IMR-90 (cell line): ENCODE results near the gene AXDND1. TPM values are rescaled to one million over a fixed set of nuclear protein-coding genes. Genes with fewer than 3 reads are reported as not detected.
A peak's percentile ranks its signal among the peaks of the same experiment; 100 is the strongest.

ENCODE experiments used
- ATAC-seq: fragments of 200-7000 bp; cut with Tn5 transposase; 2 replicates; pipeline ENCODE4 v1.9.1; 2020; ENCODE audit warnings: low read depth, mild to moderate bottlenecking, moderate library complexity
- BruUV-seq: library from RNA; stranded (reverse); fragments of 400-500 nt; replicated peaks from 2 replicates; lab custom pipeline; 2021; lab: Mats Ljungman, UMichigan
- CTCF ChIA-PET: fragments of 300-600 bp; formaldehyde crosslinking; extraction: SDS; loops from one replicate; lab custom pipeline; 2021; ENCODE audit warnings: antibody characterized with exemption; lab: Yijun Ruan, JAX
- POLR2A ChIA-PET: fragments of 300-600 bp; sonication (Branson Sonifier 250); formaldehyde crosslinking; loops from one replicate; lab custom pipeline; 2022; ENCODE audit warnings: antibody characterized with exemption; ENCODE audit not compliant: unreplicated experiment; lab: Charles Lee
- DNase-seq: peaks from one replicate; pipeline ENCODE4 v3.0.0; 2013
- H2AFZ ChIP-seq: replicated peaks from 2 replicates; pipeline ENCODE3; 2013; ENCODE audit warnings: low read length, mild to moderate bottlenecking; ENCODE audit not compliant: poor library complexity
- H2AK5ac ChIP-seq: 2 replicates; pipeline ENCODE4 v1.6.1; 2013; ENCODE audit warnings: low read depth, low read length, inconsistent platforms
- H2AK9ac ChIP-seq: replicated peaks from 2 replicates; pipeline ENCODE3; 2013; ENCODE audit warnings: mild to moderate bottlenecking, low read depth, low read length, moderate library complexity; ENCODE audit not compliant: poor library complexity
- H2BK120ac ChIP-seq: 2 replicates; pipeline ENCODE4 v1.6.1; 2013; ENCODE audit warnings: low read depth, low read length, inconsistent platforms
- H2BK15ac ChIP-seq: 3 replicates; pipeline ENCODE4 v1.6.1; 2013; ENCODE audit warnings: low read depth, low read length, inconsistent platforms
- H2BK20ac ChIP-seq: 2 replicates; pipeline ENCODE4 v1.6.1; 2013; ENCODE audit warnings: low read depth, mild to moderate bottlenecking, inconsistent platforms, low read length, moderate library complexity
- H2BK5ac ChIP-seq: 2 replicates; pipeline ENCODE4 v1.6.1; 2013; ENCODE audit warnings: mild to moderate bottlenecking, low read depth, low read length, inconsistent platforms; ENCODE audit not compliant: poor library complexity, severe bottlenecking
- H3K14ac ChIP-seq: replicated peaks from 2 replicates; pipeline ENCODE4 v1.6.1; 2013; ENCODE audit warnings: low read depth, low read length, inconsistent platforms
- H3K18ac ChIP-seq: 2 replicates; pipeline ENCODE4 v1.6.1; 2013; ENCODE audit warnings: low read depth, low read length, control low read depth
- H3K23ac ChIP-seq: 2 replicates; pipeline ENCODE4 v1.6.1; 2013; ENCODE audit warnings: low read depth, low read length, inconsistent platforms
- H3K27ac ChIP-seq: 2 replicates; pipeline ENCODE4 v1.5.1; 2013; ENCODE audit warnings: mild to moderate bottlenecking, control low read depth, low read length; ENCODE audit not compliant: insufficient read depth
- H3K27me3 ChIP-seq: 2 replicates; pipeline ENCODE4 v1.6.1; 2013; ENCODE audit warnings: low read length; ENCODE audit not compliant: control insufficient read depth, insufficient read depth
- H3K36me3 ChIP-seq: 2 replicates; pipeline ENCODE4 v1.6.1; 2013; ENCODE audit warnings: low read length, mixed read lengths; ENCODE audit not compliant: control insufficient read depth, insufficient read depth
- H3K4ac ChIP-seq: 2 replicates; pipeline ENCODE4 v1.6.1; 2013; ENCODE audit warnings: low read depth, low read length, inconsistent platforms
- H3K4me1 ChIP-seq: 2 replicates; pipeline ENCODE4 v1.6.1; 2013; ENCODE audit warnings: low read length, mixed read lengths; ENCODE audit not compliant: control insufficient read depth, insufficient read depth
- H3K4me2 ChIP-seq: 2 replicates; pipeline ENCODE4 v1.6.1; 2013; ENCODE audit warnings: low read depth, mild to moderate bottlenecking, control low read depth, low read length, moderate library complexity
- H3K4me3 ChIP-seq: 2 replicates; pipeline ENCODE4 v1.5.1; 2013; ENCODE audit warnings: low read depth, mild to moderate bottlenecking, control low read depth, low read length, moderate library complexity; ENCODE audit not compliant: insufficient read depth
- H3K56ac ChIP-seq: 2 replicates; pipeline ENCODE4 v1.6.1; 2013; ENCODE audit warnings: low read length, inconsistent platforms; ENCODE audit not compliant: insufficient read depth; ENCODE audit errors: extremely low read depth
- H3K79me1 ChIP-seq, 2 experiments: 2 replicates each; pipeline ENCODE4 v1.6.1; 2013; ENCODE audit warnings: low read length in 2 of 2, inconsistent platforms in 1 of 2, low read depth in 1 of 2
- H3K9ac ChIP-seq: 2 replicates; pipeline ENCODE4 v1.6.1; 2013; ENCODE audit warnings: low read depth, low read length, control low read depth
- H3K9me1 ChIP-seq: 2 replicates; pipeline ENCODE4 v1.6.1; 2013; ENCODE audit warnings: low read length, inconsistent platforms; ENCODE audit not compliant: insufficient read depth
- H3K9me3 ChIP-seq: 2 replicates; pipeline ENCODE4 v1.6.1; 2013; ENCODE audit warnings: low read length; ENCODE audit not compliant: control insufficient read depth, insufficient read depth
- H4K20me1 ChIP-seq: 2 replicates; pipeline ENCODE4 v1.6.1; 2013; ENCODE audit warnings: low read length, inconsistent platforms; ENCODE audit not compliant: insufficient read depth
- H4K5ac ChIP-seq: 2 replicates; pipeline ENCODE4 v1.6.1; 2013; ENCODE audit warnings: mild to moderate bottlenecking, low read depth, low read length, control low read depth
- H4K8ac ChIP-seq, 2 experiments: 2 replicates each; pipeline ENCODE4 v1.6.1; 2013; ENCODE audit warnings: low read depth in 2 of 2, low read length in 2 of 2, control low read depth in 1 of 2, inconsistent platforms in 1 of 2
- H4K91ac ChIP-seq: 2 replicates; pipeline ENCODE4 v1.6.1; 2013; ENCODE audit warnings: low read depth, low read length, inconsistent platforms; ENCODE audit not compliant: insufficient read depth
- ELK1 ChIP-seq: fragments of 150-350 bp; IDR thresholded peaks from 2 replicates; pipeline ENCODE4 v1.6.1; 2016; ENCODE audit warnings: low read depth, mild to moderate bottlenecking, low read length, moderate library complexity, borderline replicate concordance
- WGBS, 2 experiments: methylation state at CpG; one replicate each; pipeline versions ENCODE4 v1.1.5 to v1.1.7; 2013; ENCODE audit warnings: missing lambda C conversion rate in 2 of 2; ENCODE audit not compliant: insufficient read length in 1 of 2; ENCODE audit errors: extremely low coverage in 2 of 2; 5-methylcytosine and 5-hydroxymethylcytosine counted together
- dilution Hi-C: fragments of 300-500 bp; cut with HindIII; formaldehyde crosslinking; loops from one replicate; pipeline ENCODE4 v1.14.3; 2018; ENCODE audit warnings: low sequenced_read_pairs; ENCODE audit not compliant: unreplicated experiment
- in situ Hi-C: fragments of 300-500 bp; cut with MboI; formaldehyde crosslinking; loops from 3 replicates; pipeline ENCODE4 v1.14.3; 2019; ENCODE audit warnings: low sequenced_read_pairs, inconsistent platforms, mixed read lengths
- intact Hi-C: fragments of 100-400 bp; cut with micrococcal nuclease; formaldehyde crosslinking; loops from 2 replicates; pipeline ENCODE4 v1.10.0; 2022
- polyA plus RNA-seq, 3 experiments: library from polyadenylated mRNA; depleted of rRNA; stranded (reverse); fragments of >200 nt; gene quantifications; 2 replicates each; pipeline ENCODE4 v1.2.3, GENCODE V29; 2012; ENCODE audit warnings: low replicate concordance in 1 of 3
- total RNA-seq: library from RNA; depleted of rRNA; stranded (reverse); fragments of >200 nt; gene quantifications from 2 replicates; pipeline ENCODE4 v1.2.3, GENCODE V29; 2012

AXDND1 gene
- total and polyA plus RNA-seq, 2 of the 4 experiments (the other 2 are of a cell fraction) = not detected

DNA sequence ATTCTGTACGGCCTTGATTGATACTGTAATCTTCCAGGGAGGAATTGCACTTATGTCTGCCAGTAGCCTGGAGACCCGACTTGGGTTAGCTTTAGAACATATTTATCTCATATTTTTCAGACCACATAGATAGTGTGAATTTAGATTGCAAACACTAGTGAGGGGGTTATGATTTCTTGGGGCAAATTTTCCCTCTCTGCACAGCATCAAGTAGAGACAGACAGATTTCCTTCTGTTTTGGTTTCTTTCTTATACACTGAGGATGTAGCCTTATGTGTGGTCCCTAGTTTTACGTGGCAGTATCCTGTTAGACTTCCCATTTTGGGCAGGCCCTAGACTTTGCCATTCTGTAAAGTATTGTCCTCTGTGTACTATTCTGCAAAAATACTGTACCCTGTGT is 43.2 kb upstream of the AXDND1 start:
- Histone ChIP-seq H3K4me1 (0 out of 2 replicates have a peak, but pooled peaks cover 2% of the 10 kb centered on the region), H4K20me1 (peaks cover 3% of the 10 kb centered on the region; the same call in 1 of the 2 replicates), H3K4me3 (peak overlapping the region; percentile 40; the same call in 1 of the 2 replicates), H3K27ac (no peak overlapping the region), H2AK9ac (no peak overlapping the region), H3K9me3 (peaks cover 5% of the 10 kb centered on the region; the same call in 1 of the 2 replicates), H3K4ac (peak overlapping the region; percentile 36; the same call in 1 of the 2 replicates), H3K56ac (no peak overlapping the region), H3K27me3 (no peaks in the 10 kb centered on the region), H3K79me1 (peaks cover 20 to 39% of the 10 kb centered on the region in 2 experiments), H4K5ac (peak overlapping the region; percentile 63; the same call in 1 of the 2 replicates), H3K23ac (peak overlapping the region; percentile 73), H3K4me2 (peak overlapping the region; percentile 95), H2AK5ac (no peak overlapping the region), H3K36me3 (peaks cover 11% of the 10 kb centered on the region; the same call in 1 of the 2 replicates), H2BK20ac (no peak overlapping the region), H3K18ac (peak overlapping the region; percentile 69; the same call in 1 of the 2 replicates), H2AFZ (no peak overlapping the region), H3K9me1 (no peaks in the 10 kb centered on the region), H4K91ac (0 out of 2 replicates have a peak overlapping the region, but pooled peaks have one; percentile 31), H2BK120ac (no peak overlapping the region), H3K14ac (peak overlapping the region; percentile 49; the same call in 1 of the 2 replicates), H4K8ac (peak overlapping the region in 1 of 2 experiments; percentile 74; a peak in 1 of 4 replicates), H3K9ac (peak overlapping the region; percentile 46; the same call in 1 of the 2 replicates), H2BK15ac (no peak overlapping the region), H2BK5ac (no peak overlapping the region)
- ChIA-PET POLR2A (no interaction called here), CTCF (no interaction called here)
- dilution Hi-C loops = no loop called here
- intact Hi-C loops = no loop called here
- DNase-seq (no peak), ATAC-seq (peak; percentile 74)
- TF ChIP-seq ELK1 = no peak
- WGBS, 2 experiments = no CpG with 5 or more reads among the region's 3 CpGs
- in situ Hi-C loops = no loop called here
- BruUV-seq = no TSS peak
